ENCODE measurements around the gene TECPR1. TPM values are rescaled to one million over a fixed set of nuclear protein-coding genes. Genes with fewer than 3 reads are reported as not detected.

TECPR1 gene
- total and polyA plus RNA-seq, 2 experiments from 2014 or later: 8.2 to 27.8 TPM

DNA sequence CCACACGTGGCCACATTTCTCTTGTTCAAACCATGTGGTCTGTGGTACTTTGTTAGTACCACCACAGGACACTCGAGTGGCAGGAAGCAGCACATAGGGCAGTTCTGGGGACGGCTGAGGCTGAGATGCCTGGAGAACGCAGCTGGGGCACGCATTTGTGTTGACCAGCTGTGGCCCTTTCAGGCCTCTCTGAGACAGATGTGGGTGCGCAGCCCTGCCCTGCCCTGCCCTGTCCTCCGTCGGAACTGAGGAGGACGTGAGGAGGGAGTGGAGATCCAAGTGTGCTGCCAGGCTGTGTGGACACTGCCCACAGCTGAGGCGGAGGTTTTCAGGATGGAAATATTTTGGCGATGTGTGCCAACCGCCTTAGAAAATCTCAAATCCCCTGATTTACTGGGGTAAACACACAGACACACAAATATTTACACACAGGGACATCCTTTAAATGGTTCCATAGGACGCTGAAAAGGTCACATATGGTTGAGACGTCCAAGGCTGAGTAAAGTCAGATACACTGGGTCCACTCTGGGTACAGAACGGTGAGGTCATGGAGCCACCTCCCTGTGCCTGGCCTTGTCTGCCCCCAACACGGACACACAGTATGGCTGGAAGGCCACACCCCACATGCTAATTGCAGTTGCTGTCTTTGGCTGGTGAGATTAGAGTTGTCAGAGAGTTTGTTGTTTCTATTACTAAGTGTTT, 26.0 kb downstream of the TECPR1 start:
- in situ Hi-C loops (cut with MboI): no loop called here
- no peaks in the 10 kb centered on the region for H3K9me2 ChIP-seq (ENCODE audit: insufficient read depth)
- TF ChIP-seq EZH2 (IDR thresholded peaks at IDR 0.05; ENCODE audit: insufficient read depth, poor library complexity, severe bottlenecking) (no peak), EZH2phosphoT487 (IDR thresholded peaks at IDR 0.05; ENCODE audit: insufficient read depth, low read depth) (no peak)
- H3K36me3 ChIP-seq (ENCODE audit: low read depth): no peaks in the 10 kb centered on the region
- no peaks in the 10 kb centered on the region for H4K20me1 ChIP-seq (ENCODE audit: insufficient read depth)
- no peak overlapping the region for H2AFZ ChIP-seq
- no peaks in the 10 kb centered on the region for H3F3A ChIP-seq (ENCODE audit: insufficient read depth)
- 86 to 88% methylated on average over 15 to 16 of the region's 16 CpGs for WGBS, 2 experiments (ENCODE audit: low coverage in 1 of 2, low lambda C conversion rate in 2 of 2, missing lambda C conversion rate in 2 of 2)
- H3K9me3 ChIP-seq (ENCODE audit: low read depth): no peaks in the 10 kb centered on the region
- H3K27ac ChIP-seq: no peak overlapping the region
- no peak overlapping the region for H3K4me3 ChIP-seq
- no peaks in the 10 kb centered on the region for H3K4me1 ChIP-seq (ENCODE audit: insufficient read depth)
- H3K27me3 ChIP-seq (replicated peaks; ENCODE audit: insufficient read depth): no peaks in the 10 kb centered on the region
- H3K79me2 ChIP-seq (ENCODE audit: insufficient read depth): no peaks in the 10 kb centered on the region
- no peak for DNase-seq
- H3K4me2 ChIP-seq (ENCODE audit: unreplicated experiment): no peak overlapping the region
- H3K9ac ChIP-seq: no peak overlapping the region

DNA sequence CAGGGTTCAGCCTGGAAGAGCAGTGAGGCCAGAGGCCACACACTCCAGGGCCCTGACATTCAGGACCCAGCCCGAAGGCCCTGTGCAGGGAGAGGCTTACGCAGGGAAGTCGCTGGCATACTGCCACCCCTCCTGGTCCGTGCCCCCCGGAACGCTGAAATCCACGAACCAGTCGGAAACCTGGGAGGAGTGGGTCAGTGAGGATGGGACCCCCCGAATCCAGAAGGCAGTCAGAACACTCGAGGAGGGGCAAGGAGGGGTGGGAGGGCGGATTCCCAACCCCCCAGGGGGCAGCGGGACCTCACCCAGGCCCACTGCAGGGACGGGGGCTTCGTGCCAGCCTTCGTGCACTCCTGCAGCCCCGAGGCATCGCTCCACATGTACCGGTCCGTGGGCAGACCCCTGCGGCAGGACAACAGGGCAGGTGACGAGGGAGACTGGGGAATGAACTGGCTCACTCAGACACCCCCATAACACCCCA, 27.3 kb downstream of the TECPR1 start:
- Histone ChIP-seq H3K9ac (no peak overlapping the region), H3K9me2 (ENCODE audit: insufficient read depth) (no peaks in the 10 kb centered on the region), H3K36me3 (ENCODE audit: low read depth) (no peaks in the 10 kb centered on the region), H3K4me1 (ENCODE audit: insufficient read depth) (no peaks in the 10 kb centered on the region), H3K4me3 (no peak overlapping the region), H3K9me3 (ENCODE audit: low read depth) (no peaks in the 10 kb centered on the region), H3F3A (ENCODE audit: insufficient read depth) (no peaks in the 10 kb centered on the region), H3K27ac (no peak overlapping the region), H3K4me2 (ENCODE audit: unreplicated experiment) (no peak overlapping the region), H2AFZ (no peak overlapping the region), H4K20me1 (ENCODE audit: insufficient read depth) (no peaks in the 10 kb centered on the region), H3K27me3 (replicated peaks; ENCODE audit: insufficient read depth) (no peaks in the 10 kb centered on the region), H3K79me2 (ENCODE audit: insufficient read depth) (no peaks in the 10 kb centered on the region)
- DNase-seq: no peak
- no peak for TF ChIP-seq EZH2phosphoT487 (IDR thresholded peaks at IDR 0.05; ENCODE audit: insufficient read depth, low read depth)
- no peak for TF ChIP-seq EZH2 (IDR thresholded peaks at IDR 0.05; ENCODE audit: insufficient read depth, poor library complexity, severe bottlenecking)
- in situ Hi-C loops (cut with MboI): no loop called here
- WGBS, 2 experiments (ENCODE audit: low coverage in 1 of 2, low lambda C conversion rate in 2 of 2, missing lambda C conversion rate in 2 of 2): 87 to 91% methylated on average over 17 to 21 of the region's 21 CpGs

DNA sequence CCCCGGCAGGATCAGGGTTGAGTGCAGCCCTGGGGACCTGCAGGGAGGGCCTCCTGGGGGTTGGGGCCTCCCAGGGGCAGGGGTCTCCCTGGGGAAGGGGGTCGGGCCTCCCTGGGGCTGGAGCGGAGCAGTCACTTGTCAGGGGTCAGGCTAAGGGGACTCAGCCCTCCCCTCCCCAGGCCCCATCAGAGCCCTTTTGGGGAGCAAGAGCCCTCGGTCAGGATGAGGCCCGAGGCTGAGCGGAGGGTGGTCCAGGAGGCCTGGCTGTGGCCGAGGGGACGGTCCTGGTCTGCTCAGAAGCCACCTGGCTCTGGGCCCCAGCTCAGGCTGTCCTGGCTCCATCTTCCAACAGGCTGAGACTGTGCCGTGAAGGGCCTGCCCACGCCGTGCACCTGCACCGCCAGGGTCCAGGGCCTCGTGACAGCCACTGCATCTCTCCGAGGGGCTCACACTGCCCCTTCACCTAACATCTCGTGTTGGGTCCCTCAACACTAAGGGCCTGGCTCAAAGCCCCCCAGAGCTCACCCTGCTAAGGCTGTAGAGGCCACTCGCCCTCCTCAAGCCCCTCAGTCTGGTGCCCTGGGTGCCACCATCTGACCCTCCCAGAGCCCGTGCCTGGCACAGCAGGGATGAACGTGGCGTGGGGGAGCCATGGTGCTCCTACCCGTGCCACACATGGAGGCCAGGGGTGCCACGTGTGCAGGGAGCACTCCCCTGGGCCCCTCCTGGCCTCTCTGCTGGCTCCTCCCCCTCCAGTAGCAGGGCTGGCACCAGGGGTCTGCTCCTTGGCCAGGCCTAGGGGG, 27.9 kb downstream of the TECPR1 start:
- TF ChIP-seq EZH2 (IDR thresholded peaks at IDR 0.05; ENCODE audit: insufficient read depth, poor library complexity, severe bottlenecking) (no peak), EZH2phosphoT487 (IDR thresholded peaks at IDR 0.05; ENCODE audit: insufficient read depth, low read depth) (no peak)
- Histone ChIP-seq H2AFZ (no peak overlapping the region), H3K79me2 (ENCODE audit: insufficient read depth) (no peaks in the 10 kb centered on the region), H3K4me3 (no peak overlapping the region), H4K20me1 (ENCODE audit: insufficient read depth) (no peaks in the 10 kb centered on the region), H3K36me3 (ENCODE audit: low read depth) (no peaks in the 10 kb centered on the region), H3K9ac (no peak overlapping the region), H3F3A (ENCODE audit: insufficient read depth) (peaks cover 2% of the 10 kb centered on the region; the same call in 1 of the 2 replicates), H3K4me2 (ENCODE audit: unreplicated experiment) (no peak overlapping the region), H3K27ac (no peak overlapping the region), H3K27me3 (replicated peaks; ENCODE audit: insufficient read depth) (no peaks in the 10 kb centered on the region), H3K4me1 (ENCODE audit: insufficient read depth) (no peaks in the 10 kb centered on the region), H3K9me3 (ENCODE audit: low read depth) (no peaks in the 10 kb centered on the region), H3K9me2 (ENCODE audit: insufficient read depth) (no peaks in the 10 kb centered on the region)
- in situ Hi-C loops (cut with MboI): no loop called here
- DNase-seq: no peak
- WGBS, 2 experiments (ENCODE audit: low coverage in 1 of 2, low lambda C conversion rate in 2 of 2, missing lambda C conversion rate in 2 of 2): 81 to 88% methylated on average over 17 to 21 of the region's 21 CpGs

DNA sequence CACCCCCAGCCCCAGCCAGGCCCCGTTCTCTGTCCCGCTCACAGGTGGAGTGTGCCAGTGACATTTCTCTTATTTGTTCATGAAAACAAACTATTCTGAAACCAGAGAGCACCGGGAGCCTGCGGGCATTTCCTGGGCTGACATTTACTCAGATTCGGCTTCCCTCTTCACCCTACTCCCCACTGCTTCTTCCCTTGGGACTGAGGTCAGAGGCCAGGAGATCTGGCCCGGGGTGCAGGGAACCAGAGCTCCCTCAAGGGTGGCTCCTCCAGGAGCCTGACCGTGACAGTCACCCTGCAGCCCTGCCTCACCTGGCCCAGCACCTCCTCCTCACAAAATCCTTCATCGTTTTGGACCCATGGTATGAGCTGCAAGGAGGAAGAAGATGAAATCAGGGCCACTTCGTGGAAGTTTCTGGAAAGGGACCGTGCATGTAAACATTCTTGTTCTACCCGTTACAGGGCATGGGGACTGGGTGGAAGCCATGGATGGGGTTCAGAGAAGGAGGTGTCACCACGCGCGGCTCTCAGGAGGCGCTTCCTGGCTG, 28.6 kb downstream of the TECPR1 start:
- H3K4me3 ChIP-seq: no peak overlapping the region
- 83 to 92% methylated on average over 13 to 15 of the region's 15 CpGs for WGBS, 2 experiments (ENCODE audit: low coverage in 1 of 2, low lambda C conversion rate in 2 of 2, missing lambda C conversion rate in 2 of 2)
- no peaks in the 10 kb centered on the region for H3K9me3 ChIP-seq (ENCODE audit: low read depth)
- no peaks in the 10 kb centered on the region for H3K36me3 ChIP-seq (ENCODE audit: low read depth)
- no peaks in the 10 kb centered on the region for H3K9me2 ChIP-seq (ENCODE audit: insufficient read depth)
- no peak overlapping the region for H3K4me2 ChIP-seq (ENCODE audit: unreplicated experiment)
- no peak overlapping the region for H3K9ac ChIP-seq
- in situ Hi-C loops (cut with MboI): no loop called here
- no peak overlapping the region for H3K27ac ChIP-seq
- no peaks in the 10 kb centered on the region for H3K4me1 ChIP-seq (ENCODE audit: insufficient read depth)
- peaks cover 9% of the 10 kb centered on the region; the same call in 1 of the 2 replicates for H3F3A ChIP-seq (ENCODE audit: insufficient read depth)
- H2AFZ ChIP-seq: no peak overlapping the region
- DNase-seq: no peak
- H3K79me2 ChIP-seq (ENCODE audit: insufficient read depth): no peaks in the 10 kb centered on the region
- TF ChIP-seq EZH2phosphoT487 (IDR thresholded peaks at IDR 0.05; ENCODE audit: insufficient read depth, low read depth): no peak
- TF ChIP-seq EZH2 (IDR thresholded peaks at IDR 0.05; ENCODE audit: insufficient read depth, poor library complexity, severe bottlenecking): no peak
- H4K20me1 ChIP-seq (ENCODE audit: insufficient read depth): no peaks in the 10 kb centered on the region
- no peaks in the 10 kb centered on the region for H3K27me3 ChIP-seq (replicated peaks; ENCODE audit: insufficient read depth)

Data from GM23248 (cell line).